NK-92 treated with Interleukin-12 subunit alpha and Interleukin-12 subunit beta, amount 100 ng/mL, for 24 hours (cell line): Measurements from ENCODE around the gene PHACTR2.
"Not testable (repeated sequence)": the region's sequence is repeated elsewhere in the genome, so short reads cannot be mapped to it uniquely, and the experiment has no call there.

ENCODE experiments used
- DNase-seq: peaks from one replicate; lab custom pipeline; 2025; lab: John Stamatoyannopoulos, UW

PHACTR2 gene

GRCh38 chr6:143698759-143699429 is 21.1 kb downstream of the PHACTR2 start:
- DNase-seq, result no peak

GRCh38 chr6:143699430-143699825 is 21.7 kb downstream of the PHACTR2 start:
- no peak for DNase-seq

DNA sequence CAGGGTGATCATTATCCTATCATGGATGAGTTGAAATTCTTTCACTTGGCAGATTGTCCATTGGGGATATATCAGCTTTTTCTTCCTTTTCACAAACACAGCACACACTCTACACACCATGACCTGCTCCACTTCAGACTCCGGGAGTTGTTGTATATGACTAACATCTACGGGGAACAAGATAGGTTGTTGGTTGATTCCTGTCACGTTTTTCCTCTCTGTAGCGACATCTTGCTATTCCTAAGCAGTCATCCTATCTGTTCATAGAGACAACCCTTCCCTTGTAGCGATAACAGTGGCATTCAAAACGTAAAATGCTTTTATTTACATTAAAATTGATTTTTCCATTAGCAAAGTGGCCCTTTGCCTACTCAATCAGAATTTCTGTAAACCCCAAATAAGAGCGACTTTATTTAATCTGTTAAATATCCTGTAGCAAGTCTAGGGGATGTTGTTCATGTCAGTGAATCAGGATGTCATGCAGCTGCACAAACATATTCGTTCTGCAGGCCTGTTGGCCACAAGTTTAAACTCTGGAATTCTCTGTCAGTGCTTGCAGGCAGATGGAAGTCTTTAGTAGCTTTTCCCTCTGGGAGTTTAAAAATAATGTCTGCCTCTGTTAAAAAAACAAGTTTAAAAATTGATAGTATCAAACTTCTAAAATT is 23.1 kb downstream of the PHACTR2 start:
- DNase-seq, result no peak

GRCh38 chr6:143701349-143702234 is 23.8 kb downstream of the PHACTR2 start:
- no peak for DNase-seq

DNA sequence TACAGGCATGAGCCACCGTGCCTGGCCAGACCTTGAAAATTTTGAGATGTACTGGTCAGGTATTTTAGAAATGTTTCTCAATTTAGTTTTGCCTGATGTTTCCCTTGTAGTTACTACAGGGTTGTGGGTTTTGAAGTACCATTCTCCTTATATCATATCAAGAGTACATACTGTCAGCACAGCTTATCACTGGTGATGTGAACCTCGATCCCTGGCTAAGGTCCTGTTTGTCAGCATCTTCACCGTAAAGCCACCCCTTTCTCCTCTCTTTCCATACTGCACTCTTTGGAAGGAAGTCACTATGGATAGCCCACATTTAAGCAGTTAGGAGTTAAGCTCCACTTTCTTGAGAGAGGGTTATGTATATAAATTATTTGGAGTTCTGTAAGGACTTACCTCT is 27.8 kb downstream of the PHACTR2 start:
- no peak for DNase-seq

- no peak for DNase-seq
Observed at GRCh38 chr6:143707697-143708096, 29.9 kb downstream of the PHACTR2 start.

DNA sequence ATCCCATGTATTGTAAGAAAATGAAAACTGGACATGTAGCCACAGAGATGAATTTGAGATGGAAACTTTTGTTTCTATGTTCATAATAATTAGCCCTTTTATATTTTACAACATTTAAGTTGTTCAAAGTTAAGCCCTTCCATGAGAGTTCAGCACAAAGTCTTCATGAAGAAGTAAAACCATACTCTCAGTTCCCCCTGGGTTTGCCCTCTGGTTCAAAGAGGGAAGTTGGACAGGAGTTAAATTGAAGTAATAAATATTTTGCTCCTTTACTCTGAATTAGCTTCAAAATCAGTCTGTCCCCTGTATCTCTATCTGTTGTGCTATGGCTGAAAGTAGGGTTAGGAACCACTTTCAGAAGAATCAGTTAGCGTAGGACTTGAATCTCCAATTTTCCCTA is 31.1 kb downstream of the PHACTR2 start:
- DNase-seq, result no peak

DNA sequence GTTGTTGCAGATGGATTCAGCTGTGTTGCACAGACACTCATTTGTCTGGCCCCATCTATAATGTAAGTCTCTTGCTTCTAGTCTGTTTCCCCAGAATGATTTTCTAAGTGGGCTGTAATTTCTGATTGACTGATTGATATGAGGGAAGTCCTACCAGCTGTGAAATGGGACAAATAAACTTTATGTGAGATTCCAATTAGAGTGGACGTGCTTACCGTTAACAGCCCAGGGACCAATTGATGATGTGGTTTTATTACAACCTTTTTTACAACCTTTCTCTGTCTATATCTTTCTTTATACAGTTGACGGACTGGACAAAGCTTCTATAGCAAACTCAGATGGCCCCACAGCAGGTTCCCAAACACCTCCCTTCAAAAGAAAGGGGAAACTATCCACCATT is 33.9 kb downstream of the PHACTR2 start:
- DNase-seq, result no peak

DNA sequence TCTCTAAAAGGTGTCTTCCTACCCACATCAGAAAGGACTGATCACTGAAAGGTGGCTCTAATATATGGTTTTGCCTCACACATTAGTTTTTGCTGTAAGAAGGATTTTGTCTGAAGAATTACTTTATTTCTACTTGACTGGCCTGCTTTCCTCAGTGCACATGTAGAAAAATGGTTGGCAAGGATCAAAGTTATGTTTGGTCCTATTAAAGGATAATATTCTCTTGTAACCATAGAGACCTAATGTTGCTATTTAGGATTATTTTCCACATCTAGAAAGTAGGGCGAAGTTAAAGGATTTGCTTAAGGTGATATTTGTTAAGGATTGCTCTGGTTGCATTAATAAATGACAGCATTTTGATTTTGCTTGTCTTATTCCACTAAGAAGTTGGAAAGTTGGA is 40.7 kb downstream of the PHACTR2 start:
- no peak for DNase-seq

GRCh38 chr6:143721642-143722041 is 43.9 kb downstream of the PHACTR2 start:
- DNase-seq, result no peak

DNA sequence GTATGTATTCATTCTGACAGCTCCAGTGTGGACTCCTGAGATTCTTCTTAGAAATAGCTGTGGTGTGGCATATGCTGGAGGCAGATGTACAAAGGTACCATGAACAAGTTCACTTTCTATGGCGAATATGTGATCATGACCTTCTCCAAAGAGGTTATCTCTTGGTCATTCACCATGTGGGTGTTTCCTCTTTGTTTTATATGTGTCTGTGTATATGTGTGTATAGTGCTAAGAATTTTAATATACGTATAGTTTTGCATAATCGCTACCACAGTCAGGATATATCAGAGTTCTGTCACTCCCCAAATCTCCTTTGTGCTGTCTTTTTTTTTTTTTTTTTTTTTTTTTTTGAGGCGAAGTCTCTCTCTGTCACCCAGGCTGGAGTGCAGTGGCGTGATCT is 47.1 kb downstream of the PHACTR2 start:
- DNase-seq, result no peak

DNA sequence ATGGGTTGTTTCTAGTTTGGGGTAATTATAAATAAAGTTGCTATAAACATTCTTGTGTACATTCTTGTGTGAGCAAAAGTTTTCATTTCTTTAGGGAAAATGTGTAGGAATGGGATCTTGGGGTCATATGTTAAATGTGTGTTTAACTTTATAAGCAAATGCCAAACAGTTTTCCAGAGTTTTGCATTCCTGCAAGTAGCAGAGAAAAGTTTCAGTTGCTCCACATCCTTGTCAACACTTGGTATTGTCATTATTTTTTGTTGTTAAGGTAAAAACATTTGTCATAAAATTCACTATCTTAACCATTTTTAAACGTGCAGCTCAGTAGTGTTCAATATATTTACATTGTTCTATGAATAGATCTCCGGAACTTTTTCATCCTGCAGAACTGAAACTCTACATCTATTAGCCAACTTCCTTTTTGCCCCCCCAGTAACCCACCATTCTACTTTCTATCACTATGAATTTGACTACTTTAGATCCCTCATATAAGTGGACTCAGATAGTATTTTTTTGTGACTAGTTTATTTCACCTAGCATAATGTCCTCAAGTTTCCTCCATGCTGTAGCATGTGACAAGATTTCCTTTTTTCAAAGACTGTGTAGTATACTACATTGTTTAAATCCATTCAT is 48.4 kb downstream of the PHACTR2 start:
- no peak for DNase-seq

- DNase-seq, result no peak
Observed at GRCh38 chr6:143727035-143727434, 49.3 kb downstream of the PHACTR2 start.

DNA sequence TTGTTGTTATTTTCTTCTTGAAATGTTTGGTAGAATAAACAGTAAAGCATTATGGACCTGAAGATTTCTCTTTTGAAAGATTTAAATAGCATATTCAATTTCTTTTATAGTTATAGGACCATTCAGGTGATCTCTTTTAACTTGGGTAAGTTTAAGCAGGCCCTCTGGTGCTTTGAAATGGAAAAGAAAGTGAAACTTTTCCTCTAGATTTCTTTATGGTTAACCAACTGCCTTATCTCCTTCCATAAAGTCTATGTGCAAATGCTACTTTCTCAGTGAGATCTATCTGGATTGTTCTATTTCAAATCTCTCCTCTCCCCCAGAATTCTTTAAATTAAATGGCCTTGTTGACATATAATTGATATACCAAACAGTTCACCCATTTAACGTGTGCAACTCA is 54.0 kb downstream of the PHACTR2 start:
- DNase-seq, result no peak

- no peak for DNase-seq
Observed at GRCh38 chr6:143732536-143732935, 54.8 kb downstream of the PHACTR2 start.

DNA sequence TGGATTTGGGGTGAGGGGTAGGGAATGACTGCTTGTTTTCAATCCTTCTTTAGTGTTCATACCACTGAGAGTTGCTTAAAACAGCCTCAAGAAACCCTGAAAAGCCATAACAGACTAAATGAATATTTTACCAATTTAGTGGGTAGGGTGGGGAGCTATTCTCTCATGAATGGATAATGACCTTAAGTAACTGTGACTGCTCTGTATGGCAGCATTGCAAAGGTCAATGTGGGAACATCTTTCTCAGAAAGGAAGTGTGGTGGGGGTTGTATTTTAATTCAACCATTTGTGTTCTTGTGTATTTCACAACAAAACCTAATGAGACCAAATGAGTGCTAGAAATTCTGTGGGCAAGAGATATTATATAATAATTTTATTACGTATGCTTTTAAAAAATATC is 55.7 kb downstream of the PHACTR2 start:
- DNase-seq, result no peak

GRCh38 chr6:143734641-143735063 is 56.9 kb downstream of the PHACTR2 start:
- DNase-seq, result no peak

- DNase-seq, result not testable (repeated sequence)
Observed at GRCh38 chr6:143738072-143738690, 60.4 kb downstream of the PHACTR2 start.

DNA sequence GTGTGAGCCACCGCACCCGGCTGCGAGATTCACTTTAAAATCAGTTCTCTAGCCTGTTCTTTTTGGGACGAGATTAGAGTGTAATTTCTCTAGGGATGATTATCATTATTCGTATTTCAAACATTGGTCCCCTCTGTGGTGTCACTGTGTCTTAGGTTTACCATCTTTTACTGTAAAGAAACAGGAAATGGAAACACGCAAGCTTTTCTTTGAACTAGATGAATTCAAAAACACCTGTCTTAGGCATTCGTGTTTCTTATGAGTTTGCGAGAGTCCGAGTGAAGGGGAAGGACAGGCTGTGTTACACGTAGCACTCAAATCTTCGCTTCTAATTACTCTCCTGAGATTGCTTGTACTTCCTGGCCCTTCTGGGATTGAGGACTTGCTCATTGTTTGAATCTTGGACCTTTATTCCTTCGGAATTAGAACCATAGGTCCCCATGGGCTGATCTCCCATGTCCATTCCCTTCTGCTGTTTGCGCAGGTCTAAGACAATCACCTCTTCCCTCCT is 61.6 kb downstream of the PHACTR2 start:
- no peak for DNase-seq

DNA sequence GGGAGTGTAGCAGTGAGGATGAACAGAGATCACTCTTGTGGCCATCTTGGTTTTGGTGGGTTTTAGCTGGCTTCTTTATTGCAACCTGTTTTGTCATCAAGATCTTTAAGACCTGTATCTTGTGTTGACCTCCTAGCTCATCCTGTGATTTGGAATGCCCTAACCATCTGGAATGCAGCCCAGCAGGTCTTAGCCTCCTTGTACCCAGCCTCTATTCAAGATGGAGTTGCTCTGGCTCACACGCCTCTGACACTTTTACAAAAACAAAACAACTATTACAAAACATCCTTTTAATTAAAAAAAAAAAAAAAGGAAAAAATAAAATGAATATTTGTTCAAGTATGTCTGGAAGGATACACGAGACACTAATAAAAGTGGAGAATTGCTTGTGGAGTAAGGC is 62.4 kb downstream of the PHACTR2 start:
- no peak for DNase-seq

GRCh38 chr6:143741480-143741879 is 63.7 kb downstream of the PHACTR2 start:
- DNase-seq, result no peak
